NCI-H1417 (cell line): ENCODE data around the gene SCIN.
"Not testable (repeated sequence)": the region's sequence is repeated elsewhere in the genome, so short reads cannot be mapped to it uniquely, and the experiment has no call there.

Source experiments
- DNase-seq, 3 experiments: peaks; one replicate each; lab custom pipeline; 2025; lab: John Stamatoyannopoulos, UW

SCIN gene

GRCh38 chr7:12688485-12689170 lies 118.1 kb downstream of the SCIN start:
- DNase-seq = not testable (repeated sequence)

- no peak for DNase-seq
Measured at GRCh38 chr7:12689451-12689850, 118.9 kb downstream of the SCIN start.

- DNase-seq = no peak
Measured at GRCh38 chr7:12690041-12690878, 119.7 kb downstream of the SCIN start.

- DNase-seq = not testable (repeated sequence)
Measured at GRCh38 chr7:12691388-12691787, 120.9 kb downstream of the SCIN start.

GRCh38 chr7:12692035-12692434 lies 121.5 kb downstream of the SCIN start:
- no peak for DNase-seq

- no peak for DNase-seq
Measured at GRCh38 chr7:12692479-12693259, 122.1 kb downstream of the SCIN start.

GRCh38 chr7:12694817-12695216 lies 124.3 kb downstream of the SCIN start:
- no peak for DNase-seq

- DNase-seq = no peak
Measured at GRCh38 chr7:12695965-12696364, 125.4 kb downstream of the SCIN start.

GRCh38 chr7:12699299-12699698 lies 128.8 kb downstream of the SCIN start:
- DNase-seq = no peak

- no peak for DNase-seq
Measured at GRCh38 chr7:12701433-12701832, 130.9 kb downstream of the SCIN start.

GRCh38 chr7:12703881-12704280 lies 133.4 kb downstream of the SCIN start:
- DNase-seq = no peak

GRCh38 chr7:12705878-12706277 lies 135.4 kb downstream of the SCIN start:
- no peak for DNase-seq

- peak; percentile 64 to 91 (median 67) for DNase-seq
Measured at GRCh38 chr7:12706900-12707536, 136.5 kb downstream of the SCIN start.

- DNase-seq = no peak
Measured at GRCh38 chr7:12708314-12708713, 137.8 kb downstream of the SCIN start.
